OCI-LY1 (cell line): ENCODE data around the gene MYO1G.

Experiments
- CTCF ChIP-seq: fragments of 200-600 bp; sonication (generic), shearing (Covaris generic); IDR thresholded peaks from 2 replicates; pipeline ENCODE4 v1.5.1; 2017; ENCODE audit warnings: mild to moderate bottlenecking, antibody characterized with exemption, low read length, moderate library complexity, mixed read lengths
- EZH2 ChIP-seq: fragments of 200-600 bp; sonication (generic), shearing (Covaris generic); IDR thresholded peaks from 2 replicates; pipeline ENCODE4 v1.8.0; 2017; ENCODE audit warnings: borderline replicate concordance, mixed run types, mild to moderate bottlenecking, antibody characterized with exemption, low read length, moderate library complexity, mixed read lengths

- TF ChIP-seq CTCF (peak; percentile 69), EZH2 (no peak)
Observed at GRCh38 chr7:44973610-44974401, 5.0 kb downstream of the MYO1G start.
